Activated CD8-positive, alpha-beta memory T cell treated with anti-CD3 and anti-CD28 coated beads, Interleukin-2, amount 10 ng/mL, durations not matched to agents 7 days and 5 days (primary cell): Measurements from ENCODE around the gene RTN4R. TPM values are rescaled to one million over a fixed set of nuclear protein-coding genes. Genes with fewer than 3 reads are reported as not detected.
"Not testable (repeated sequence)": the region's sequence is repeated elsewhere in the genome, so short reads cannot be mapped to it uniquely, and the experiment has no call there.

ENCODE experiments used
- ATAC-seq: fragments of 150-1000 bp; cut with Tn5 transposase; one replicate; pipeline ENCODE4 v1.10.0; 2021; ENCODE audit warnings: moderate library complexity
- CTCF ChIA-PET: fragments of 350-600 bp; sonication (Branson Sonifier 250); formaldehyde crosslinking; loops from one replicate; lab custom pipeline; 2021; ENCODE audit warnings: antibody characterized with exemption; lab: Charles Lee
- DNase-seq: peaks from one replicate; pipeline ENCODE4 v3.0.0-alpha.2; 2020
- H3K27ac Mint-ChIP-seq: one replicate; pipeline ENCODE4 v1.8.0; 2021; ENCODE audit warnings: mild to moderate bottlenecking, mixed read lengths
- H3K27me3 Mint-ChIP-seq: one replicate; pipeline ENCODE4 v1.8.0; 2021; ENCODE audit warnings: mixed read lengths
- H3K36me3 Mint-ChIP-seq: one replicate; pipeline ENCODE4 v1.8.0; 2021; ENCODE audit warnings: mild to moderate bottlenecking, mixed read lengths
- H3K4me1 Mint-ChIP-seq: one replicate; pipeline ENCODE4 v1.8.0; 2021; ENCODE audit warnings: mixed read lengths
- H3K4me3 Mint-ChIP-seq: one replicate; pipeline ENCODE4 v1.8.0; 2021; ENCODE audit warnings: mild to moderate bottlenecking, moderate library complexity, mixed read lengths
- H3K9me3 Mint-ChIP-seq: one replicate; pipeline ENCODE4 v1.8.0; 2022; ENCODE audit warnings: low read depth, mixed read lengths
- total RNA-seq, 2 experiments: library from RNA; stranded (reverse); gene quantifications; one replicate each; pipeline ENCODE4 v1.2.3, GENCODE V29; 2021

The RTN4R gene
- total RNA-seq, 2 experiments from 2014 or later, result 1.4 to 2.5 TPM

DNA sequence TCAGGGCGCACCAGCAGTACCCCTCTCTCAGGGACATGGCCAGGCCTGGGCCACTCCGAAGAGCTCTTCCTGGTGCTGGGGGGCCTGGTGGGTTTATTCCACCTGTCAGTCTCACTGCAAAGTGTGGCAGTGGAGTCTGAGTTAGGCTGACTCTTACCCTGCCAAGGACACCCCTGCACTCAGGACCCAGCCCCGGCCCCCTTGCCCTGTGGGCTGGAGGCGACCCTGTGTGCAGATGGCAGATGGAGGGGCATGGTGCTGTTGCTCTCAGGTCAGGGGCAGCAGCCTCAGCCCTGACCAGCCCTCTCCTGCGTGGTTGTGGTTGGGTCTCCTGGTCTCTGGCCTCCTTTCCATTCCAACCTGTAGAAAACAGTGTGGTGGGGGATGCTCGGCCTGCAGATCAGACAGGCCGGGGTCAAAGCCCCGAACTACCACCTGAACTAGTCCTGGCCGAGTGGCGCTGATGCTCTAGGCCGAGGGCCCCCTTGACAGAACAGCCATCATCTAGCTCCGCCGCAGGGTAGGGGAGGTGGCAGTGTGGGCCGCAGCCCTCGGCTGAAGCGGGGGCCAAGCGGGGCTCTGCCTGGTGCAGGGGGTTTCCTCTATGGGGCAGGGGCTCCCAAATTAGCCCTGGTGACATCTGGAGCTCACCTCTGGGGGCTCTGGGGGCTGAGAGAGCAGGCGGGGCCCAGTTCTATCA lies 10.0 kb upstream of the RTN4R start:
- H3K4me1 Mint-ChIP-seq, H3K4me3 Mint-ChIP-seq, DNase-seq, H3K27me3 Mint-ChIP-seq, H3K9me3 Mint-ChIP-seq, H3K36me3 Mint-ChIP-seq, CTCF ChIA-PET, ATAC-seq, H3K27ac Mint-ChIP-seq: not testable (repeated sequence)

DNA sequence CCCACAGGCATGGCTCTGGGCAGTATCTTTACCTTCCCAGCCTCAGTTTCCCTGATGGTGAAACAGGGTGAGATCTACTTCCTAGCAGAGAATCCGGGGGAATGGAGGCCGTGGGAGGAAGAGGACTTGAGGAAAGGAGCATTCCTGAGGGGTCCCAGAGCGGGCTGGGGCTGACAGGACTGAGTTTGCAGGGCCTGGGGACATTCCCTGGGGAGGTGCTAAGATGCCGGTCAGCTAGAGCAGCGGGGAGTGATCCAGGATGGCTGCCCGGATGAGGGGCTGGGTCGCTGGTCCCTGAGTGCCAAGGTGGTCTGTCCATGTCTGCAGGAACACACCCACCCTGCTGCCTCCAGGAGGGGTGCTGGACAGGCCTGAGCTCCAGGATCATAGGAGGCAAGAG lies 8.3 kb upstream of the RTN4R start:
- H3K36me3 Mint-ChIP-seq, result no peaks in the 10 kb centered on the region
- ATAC-seq (no peak), DNase-seq (no peak)
- CTCF ChIA-PET, result no interaction called here
- no peak overlapping the region for H3K27ac Mint-ChIP-seq
- no peak overlapping the region for H3K4me3 Mint-ChIP-seq
- H3K9me3 Mint-ChIP-seq, result no peaks in the 10 kb centered on the region
- H3K27me3 Mint-ChIP-seq, result no peaks in the 10 kb centered on the region
- peaks cover 2% of the 10 kb centered on the region for H3K4me1 Mint-ChIP-seq

DNA sequence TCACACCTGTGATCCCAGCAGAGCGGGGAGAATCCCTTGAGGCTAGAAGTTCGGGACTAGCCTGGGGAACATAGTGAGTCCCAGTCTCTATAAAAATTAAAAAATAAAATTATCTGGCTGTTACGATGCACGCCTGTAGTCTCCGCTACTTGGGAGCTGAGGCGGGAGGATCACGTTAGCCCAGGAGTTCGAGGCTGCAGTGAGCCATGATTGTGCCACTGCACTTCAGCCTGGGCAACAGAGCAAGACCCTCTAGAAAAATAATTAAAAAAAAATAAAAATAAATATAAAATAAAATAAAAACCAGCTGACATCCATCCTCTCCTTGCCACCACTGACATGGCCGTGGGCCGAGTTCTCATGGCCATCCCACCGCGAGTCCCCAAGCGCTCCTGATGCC lies 7.7 kb upstream of the RTN4R start:
- ATAC-seq, result no peak
- CTCF ChIA-PET, result no interaction called here
- DNase-seq, result no peak
- no peak overlapping the region for H3K4me3 Mint-ChIP-seq
- H3K27me3 Mint-ChIP-seq, result no peaks in the 10 kb centered on the region
- H3K27ac Mint-ChIP-seq, result no peak overlapping the region
- H3K36me3 Mint-ChIP-seq, result no peaks in the 10 kb centered on the region
- H3K4me1 Mint-ChIP-seq, result peaks cover 2% of the 10 kb centered on the region
- H3K9me3 Mint-ChIP-seq, result no peaks in the 10 kb centered on the region

DNA sequence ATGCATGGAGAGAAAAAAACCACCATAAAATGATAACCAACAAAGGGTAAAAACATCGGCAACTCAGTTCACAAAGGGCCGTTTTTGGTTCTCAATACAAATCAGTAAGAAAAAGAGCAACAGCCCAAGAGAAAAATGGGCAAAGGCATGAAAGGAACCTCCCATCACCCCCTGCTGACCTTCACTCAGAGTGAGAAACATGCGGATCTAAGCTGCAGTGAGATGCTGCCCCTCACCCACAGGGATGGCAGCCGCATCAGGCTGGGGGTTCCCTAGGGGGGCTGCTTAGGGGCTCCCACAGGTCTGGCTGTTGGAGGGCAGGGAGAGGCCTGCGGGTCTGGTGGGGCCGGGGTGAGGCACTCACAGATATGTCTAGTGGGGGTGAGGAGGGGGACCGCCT lies 7.2 kb upstream of the RTN4R start:
- CTCF ChIA-PET, DNase-seq, H3K9me3 Mint-ChIP-seq, H3K36me3 Mint-ChIP-seq, H3K27me3 Mint-ChIP-seq, ATAC-seq, H3K4me1 Mint-ChIP-seq, H3K4me3 Mint-ChIP-seq, H3K27ac Mint-ChIP-seq: not testable (repeated sequence)

DNA sequence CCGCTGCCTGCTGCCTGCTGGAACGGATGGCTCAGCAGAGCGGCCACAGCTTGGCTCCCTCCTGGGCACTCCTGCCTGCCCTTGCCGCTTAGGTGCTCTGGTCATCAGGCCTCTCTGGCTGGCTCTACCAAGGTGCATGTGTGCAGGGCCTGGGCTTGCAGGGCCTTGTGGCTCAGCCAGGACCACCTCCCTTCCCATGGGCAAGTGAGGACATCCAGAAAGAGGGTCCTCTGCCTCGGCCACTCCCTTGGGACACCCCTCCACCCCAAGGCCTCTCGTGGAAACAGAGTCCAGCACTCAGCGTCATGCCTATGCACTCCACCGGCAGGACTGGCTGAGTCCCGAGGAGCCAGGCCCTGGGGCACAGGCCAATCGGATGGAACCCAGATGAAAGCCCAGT lies 6.3 kb upstream of the RTN4R start:
- H3K27ac Mint-ChIP-seq, H3K27me3 Mint-ChIP-seq, ATAC-seq, H3K9me3 Mint-ChIP-seq, DNase-seq, CTCF ChIA-PET, H3K4me3 Mint-ChIP-seq, H3K36me3 Mint-ChIP-seq, H3K4me1 Mint-ChIP-seq: not testable (repeated sequence)

DNA sequence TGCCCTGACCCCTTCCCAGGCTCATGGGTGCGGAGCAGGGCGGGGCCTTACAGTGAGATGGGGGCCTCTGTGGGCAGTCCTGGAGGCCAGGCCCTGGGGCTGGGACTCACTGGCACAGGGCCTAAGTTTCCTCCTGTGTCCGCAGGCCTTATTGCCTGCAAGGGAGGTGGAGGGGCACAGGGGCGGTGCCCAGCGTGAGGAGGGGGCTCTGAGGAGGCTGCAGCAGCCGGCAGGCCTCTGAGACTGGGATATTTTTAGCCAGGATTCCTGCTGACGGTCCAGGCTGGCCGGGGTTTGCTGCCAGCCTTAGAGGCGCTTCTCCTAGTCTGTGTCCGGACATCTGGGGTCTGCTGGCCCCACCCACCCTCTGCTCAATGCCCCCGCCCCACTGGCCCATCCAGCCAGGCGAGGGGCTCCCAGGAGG lies 5.7 kb upstream of the RTN4R start:
- DNase-seq (no peak), ATAC-seq (no peak)
- H3K4me1 Mint-ChIP-seq, result no peaks in the 10 kb centered on the region
- no peak overlapping the region for H3K27ac Mint-ChIP-seq
- CTCF ChIA-PET, result no interaction called here
- H3K27me3 Mint-ChIP-seq, result no peaks in the 10 kb centered on the region
- no peak overlapping the region for H3K4me3 Mint-ChIP-seq
- H3K36me3 Mint-ChIP-seq, result no peaks in the 10 kb centered on the region
- H3K9me3 Mint-ChIP-seq, result no peaks in the 10 kb centered on the region

DNA sequence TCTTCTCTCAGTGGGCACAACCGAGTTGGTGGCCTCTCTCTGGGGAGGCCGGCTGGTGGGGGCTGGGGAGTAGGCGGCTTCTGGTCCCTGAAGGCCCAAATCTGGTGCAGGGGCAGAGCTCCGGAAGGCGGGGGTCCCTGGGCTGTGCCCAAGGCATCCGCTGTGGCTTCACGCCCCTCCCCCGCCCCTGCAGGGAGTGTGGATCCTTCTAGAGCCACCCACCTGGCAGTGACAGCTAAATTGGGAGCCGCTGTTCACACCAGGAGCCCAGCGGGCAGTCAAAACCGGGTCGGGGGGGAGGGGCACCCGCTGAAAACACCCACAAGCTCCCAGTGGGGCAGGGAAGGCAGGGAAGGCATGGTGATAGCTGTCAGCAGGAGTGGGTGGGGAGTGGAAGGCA lies 4.6 kb upstream of the RTN4R start:
- Mint-ChIP-seq H3K27ac (no peak overlapping the region), H3K9me3 (no peaks in the 10 kb centered on the region), H3K36me3 (no peaks in the 10 kb centered on the region), H3K4me1 (no peaks in the 10 kb centered on the region), H3K4me3 (no peak overlapping the region), H3K27me3 (no peaks in the 10 kb centered on the region)
- DNase-seq (no peak), ATAC-seq (no peak)
- CTCF ChIA-PET, result no interaction called here

DNA sequence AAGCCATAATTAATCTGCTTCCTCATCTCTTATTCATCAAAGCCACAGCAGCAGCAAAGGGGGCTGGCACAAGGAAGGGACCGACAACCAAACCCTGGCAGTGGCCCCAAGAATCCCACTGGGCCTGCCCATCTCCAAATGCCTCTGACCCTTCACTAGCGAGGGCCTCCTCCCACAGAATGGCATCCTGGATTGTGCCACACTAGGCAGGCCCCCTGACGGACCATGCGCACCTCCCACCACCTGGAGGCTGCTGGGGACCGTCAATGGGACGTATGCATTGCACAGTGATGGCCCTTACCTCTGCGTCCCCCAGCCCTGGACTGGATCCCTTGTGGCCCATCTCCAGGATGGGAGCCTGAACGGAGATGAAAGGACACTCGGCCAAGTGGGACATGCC lies 4.1 kb upstream of the RTN4R start:
- no peaks in the 10 kb centered on the region for H3K4me1 Mint-ChIP-seq
- CTCF ChIA-PET, result interaction anchor here (0.9 kb wide), 1 partner anchor 14 kb away, joined by 3 read pairs; no protein-coding TSS in a partner anchor
- no peak for DNase-seq
- no peak overlapping the region for H3K27ac Mint-ChIP-seq
- no peaks in the 10 kb centered on the region for H3K36me3 Mint-ChIP-seq
- no peaks in the 10 kb centered on the region for H3K27me3 Mint-ChIP-seq
- no peak for ATAC-seq
- H3K4me3 Mint-ChIP-seq, result no peak overlapping the region
- no peaks in the 10 kb centered on the region for H3K9me3 Mint-ChIP-seq

DNA sequence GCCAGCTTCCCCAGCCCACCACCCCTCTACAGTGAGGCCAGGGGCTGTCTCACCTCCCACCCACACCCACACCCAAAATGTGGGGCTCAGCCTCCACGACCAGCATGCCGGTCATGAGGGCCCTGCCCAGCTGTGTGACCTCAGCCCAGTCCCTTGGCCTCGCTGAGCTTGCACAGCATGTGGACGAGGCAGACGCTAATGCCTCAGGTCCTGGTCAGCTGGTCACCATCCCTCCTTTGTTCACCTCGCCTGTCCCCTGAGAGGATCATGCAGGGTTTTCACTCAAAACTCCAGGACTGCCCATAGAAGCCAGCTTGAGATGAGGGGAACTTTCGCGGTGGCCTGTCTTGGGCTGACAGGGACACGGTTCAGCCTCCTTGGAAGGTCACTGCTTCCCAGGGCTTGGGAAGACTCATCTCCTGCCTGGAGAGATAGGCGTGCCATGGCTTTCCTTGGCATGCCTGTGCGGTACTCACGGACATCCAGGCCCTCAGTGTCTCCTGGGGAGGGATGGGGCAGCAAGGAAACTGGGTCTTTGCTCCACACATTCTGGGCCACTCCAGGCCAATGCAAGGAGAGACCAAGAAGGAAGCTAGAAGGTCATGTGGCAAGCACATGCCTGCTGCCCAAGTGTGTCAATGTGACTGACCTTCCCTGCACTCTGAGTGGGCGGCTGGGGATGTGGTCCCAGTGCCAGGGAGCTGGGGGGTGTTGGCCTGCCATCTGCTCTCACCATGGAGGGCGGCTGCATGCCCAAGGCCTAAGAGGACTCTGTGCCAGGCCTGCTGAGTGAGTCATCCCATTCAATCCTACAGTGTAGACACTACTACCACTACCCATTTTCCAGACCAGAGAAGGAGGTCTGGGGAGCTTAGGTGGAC lies 3.2 kb upstream of the RTN4R start:
- CTCF ChIA-PET, result interaction anchor here (0.9 to 1.9 kb wide), 2 partner anchors 13 to 114 kb away, joined by 3 to 6 read pairs; no protein-coding TSS in a partner anchor
- no peak overlapping the region for H3K27ac Mint-ChIP-seq
- H3K4me3 Mint-ChIP-seq, result no peak overlapping the region
- DNase-seq (no peak), ATAC-seq (no peak)
- H3K36me3 Mint-ChIP-seq, result no peaks in the 10 kb centered on the region
- no peaks in the 10 kb centered on the region for H3K9me3 Mint-ChIP-seq
- no peaks in the 10 kb centered on the region for H3K4me1 Mint-ChIP-seq
- H3K27me3 Mint-ChIP-seq, result peaks cover 7% of the 10 kb centered on the region

DNA sequence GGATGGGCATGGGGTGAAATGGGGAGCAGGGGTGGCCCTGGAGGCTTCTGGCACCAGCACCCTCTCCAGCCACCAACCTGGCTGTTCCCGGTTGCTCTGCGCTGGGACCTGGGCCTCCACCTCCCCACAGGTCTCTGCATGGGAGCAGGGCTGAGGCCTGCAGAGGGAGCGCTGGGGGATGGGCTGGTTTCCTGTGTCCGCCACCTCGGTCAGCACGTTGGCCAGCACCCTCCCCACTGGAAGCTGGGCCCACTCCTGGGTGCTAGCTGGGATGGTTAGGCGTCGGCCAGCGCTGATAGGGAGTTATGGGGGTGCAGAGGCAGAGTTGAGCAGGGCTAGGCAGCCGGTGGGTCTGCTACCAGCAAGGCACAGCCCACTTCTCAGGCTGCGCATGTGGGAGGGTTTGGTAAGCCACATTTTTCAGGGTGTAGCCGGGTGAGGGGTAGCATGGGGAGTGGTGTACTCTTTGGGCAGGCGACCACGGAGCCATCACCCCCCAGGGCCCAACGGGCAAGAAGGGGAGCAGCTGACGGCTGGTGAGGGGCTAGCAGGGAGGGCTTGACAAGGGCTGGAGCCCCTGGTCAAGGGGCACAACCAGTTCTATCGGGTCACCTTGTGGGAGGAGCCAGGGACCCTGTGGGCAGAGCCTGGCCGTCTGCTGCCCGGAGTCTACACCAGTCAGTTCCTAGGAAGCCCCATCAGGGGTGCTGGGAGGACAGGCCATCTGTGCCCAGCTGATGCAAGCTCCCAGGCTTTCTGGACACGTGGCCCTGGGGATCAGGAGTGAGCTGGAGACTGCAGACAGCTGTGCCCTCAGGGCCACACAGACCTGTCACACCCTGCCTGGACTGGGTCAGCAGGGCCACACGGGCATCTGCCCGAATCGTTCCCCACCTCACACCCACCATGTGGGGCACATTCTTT lies 2.3 kb upstream of the RTN4R start:
- not testable (repeated sequence) for DNase-seq, H3K4me3 Mint-ChIP-seq, H3K9me3 Mint-ChIP-seq, H3K4me1 Mint-ChIP-seq, ATAC-seq, H3K27ac Mint-ChIP-seq, H3K27me3 Mint-ChIP-seq, H3K36me3 Mint-ChIP-seq
- CTCF ChIA-PET, result interaction anchor here (1.4 to 1.9 kb wide), 2 partner anchors 95 to 114 kb away, joined by 3 to 6 read pairs; no protein-coding TSS in a partner anchor

DNA sequence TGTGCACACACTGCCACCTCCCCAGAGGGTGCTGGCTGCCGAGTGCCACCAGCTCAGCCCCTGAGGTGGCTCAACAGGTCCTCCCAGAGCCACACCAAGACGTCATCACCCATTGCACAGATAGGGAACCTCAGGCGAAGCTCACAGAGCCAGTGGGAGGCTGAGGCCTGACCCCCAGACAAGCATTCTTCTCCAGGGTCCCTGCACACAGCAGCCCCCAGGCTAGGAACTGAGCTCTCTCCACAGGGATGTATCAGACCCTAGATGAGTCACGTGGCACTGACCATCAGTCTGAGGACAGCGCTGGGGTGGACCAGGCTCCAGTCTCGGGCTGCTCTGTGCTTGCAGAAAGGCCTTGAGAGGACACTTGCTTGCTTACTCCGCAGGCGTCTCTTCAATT lies 1.6 kb upstream of the RTN4R start:
- not testable (repeated sequence) for H3K4me3 Mint-ChIP-seq

DNA sequence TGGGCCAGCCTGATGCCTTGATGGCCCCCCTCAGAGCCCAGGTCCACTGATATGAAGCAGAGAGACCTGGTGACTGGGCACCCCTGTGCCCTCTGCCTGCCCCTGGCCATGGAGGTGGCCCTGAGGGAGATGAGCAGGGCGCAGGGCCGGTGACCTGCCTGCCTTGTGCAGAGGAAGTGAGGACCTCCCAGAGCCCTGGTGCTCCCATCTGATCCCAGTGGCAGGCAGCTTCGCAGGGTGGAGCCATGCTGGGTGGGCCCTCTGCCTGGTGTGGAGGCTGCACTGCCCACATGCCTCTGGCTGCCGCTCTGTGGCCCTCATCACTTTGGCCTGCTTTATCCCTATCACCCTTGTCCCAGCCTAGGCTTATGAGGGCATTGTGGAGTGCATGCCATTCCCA lies 1.1 kb upstream of the RTN4R start:
- H3K4me3 Mint-ChIP-seq, result not testable (repeated sequence)
- CTCF ChIA-PET, result interaction anchor here (1.0 to 1.4 kb wide), 3 partner anchors 71 to 112 kb away, joined by 3 to 4 read pairs (median 3); no protein-coding TSS in a partner anchor

More for the DNA sequence above, 1.6 kb upstream of the RTN4R start:
- H3K27ac Mint-ChIP-seq, DNase-seq, H3K4me1 Mint-ChIP-seq, ATAC-seq, H3K27me3 Mint-ChIP-seq, H3K36me3 Mint-ChIP-seq, H3K9me3 Mint-ChIP-seq: not testable (repeated sequence)
- CTCF ChIA-PET, result interaction anchor here (1.1 to 1.4 kb wide), 2 partner anchors 94 to 112 kb away, joined by 3 to 4 read pairs; no protein-coding TSS in a partner anchor

More for the DNA sequence above, 1.1 kb upstream of the RTN4R start:
- H3K27me3 Mint-ChIP-seq, H3K4me1 Mint-ChIP-seq, DNase-seq, H3K36me3 Mint-ChIP-seq, ATAC-seq, H3K9me3 Mint-ChIP-seq, H3K27ac Mint-ChIP-seq: not testable (repeated sequence)
